ENCODE measurements around the gene MED12L.
"Not testable (repeated sequence)": the region's sequence is repeated elsewhere in the genome, so short reads cannot be mapped to it uniquely, and the experiment has no call there.

Gene MED12L

DNA sequence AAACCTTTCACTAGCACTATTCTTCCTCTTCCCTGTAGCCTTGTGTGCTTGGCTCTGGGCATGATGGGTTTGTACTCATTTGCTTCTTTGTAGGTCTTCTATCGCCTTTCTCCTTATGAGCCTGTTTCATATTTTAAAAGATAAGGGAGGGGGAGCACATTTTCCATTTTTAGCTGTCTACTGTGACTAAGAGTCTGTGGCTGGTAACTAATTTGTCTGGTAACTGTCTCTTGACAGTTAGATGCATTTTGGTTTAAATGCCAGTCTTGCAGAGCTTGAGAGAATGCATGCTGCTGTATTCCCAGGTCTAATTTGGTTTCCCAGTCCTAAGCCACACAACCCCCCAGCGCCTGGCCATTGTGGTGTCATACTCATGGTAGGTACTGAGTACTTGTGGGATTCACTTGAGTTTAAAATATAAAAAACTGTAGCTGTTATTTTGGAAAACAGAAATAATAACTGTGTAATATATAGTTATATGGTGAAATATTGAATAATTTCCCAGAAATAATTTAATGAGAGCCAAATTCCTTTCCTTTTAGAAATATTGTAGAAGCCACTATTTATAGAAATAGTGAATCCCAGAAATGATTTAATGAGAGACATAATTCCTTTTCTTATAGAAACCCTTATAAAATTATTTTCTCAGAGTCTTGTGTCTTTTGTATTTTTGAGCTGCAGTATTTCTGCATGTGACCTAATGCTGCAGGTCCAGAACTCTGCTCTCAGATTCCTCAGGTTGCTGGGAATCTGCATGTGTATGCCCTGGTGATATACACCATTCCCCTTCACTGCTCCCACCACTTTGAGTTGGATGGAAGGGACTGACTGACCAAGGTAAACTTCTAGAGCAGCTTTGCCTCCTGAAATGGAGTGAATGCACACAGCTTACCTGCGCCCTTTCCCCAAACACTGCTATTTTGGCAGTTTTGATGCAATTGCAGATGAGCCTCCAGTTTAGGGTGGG lies 131.5 kb downstream of the MED12L start:
- DNase-seq: peak; percentile 78

DNA sequence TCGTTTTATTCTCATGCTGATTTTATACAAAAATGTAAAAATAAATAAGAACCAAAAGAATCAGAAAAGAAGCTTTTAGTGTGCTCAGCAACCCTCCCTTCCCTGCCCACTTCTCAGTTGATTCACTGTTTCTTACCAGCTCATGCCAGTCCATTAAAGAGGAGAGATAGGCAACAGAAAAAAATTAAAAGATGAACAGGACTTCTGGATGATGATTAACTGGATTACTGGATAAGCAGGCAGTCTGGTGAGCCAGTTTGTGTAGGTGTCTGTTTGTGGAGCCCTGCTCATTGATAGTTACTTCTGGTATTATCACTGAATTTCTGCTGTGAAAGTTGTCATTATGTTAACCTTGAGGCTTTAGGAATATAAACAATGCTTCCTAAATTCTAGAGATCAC lies 132.7 kb downstream of the MED12L start:
- no peak for DNase-seq

DNA sequence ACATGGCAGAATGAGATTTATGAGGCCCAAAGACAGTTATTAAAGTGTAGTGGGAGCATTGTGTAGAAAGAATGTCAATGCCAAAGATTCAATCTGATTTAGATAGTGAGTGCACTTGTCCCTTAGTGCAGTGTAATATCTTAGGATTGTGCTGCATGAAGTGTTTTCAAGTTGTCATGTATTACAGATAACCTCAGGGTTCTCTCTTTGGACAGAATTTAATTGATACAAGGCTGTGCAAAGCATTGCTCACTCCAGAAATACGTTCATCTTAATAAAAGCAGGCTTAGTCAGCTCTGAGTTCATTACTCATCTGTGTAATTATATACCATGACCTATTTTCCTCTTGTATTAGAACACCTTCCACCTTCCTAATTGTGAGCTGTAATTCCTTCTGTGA lies 133.6 kb downstream of the MED12L start:
- no peak for DNase-seq

DNA sequence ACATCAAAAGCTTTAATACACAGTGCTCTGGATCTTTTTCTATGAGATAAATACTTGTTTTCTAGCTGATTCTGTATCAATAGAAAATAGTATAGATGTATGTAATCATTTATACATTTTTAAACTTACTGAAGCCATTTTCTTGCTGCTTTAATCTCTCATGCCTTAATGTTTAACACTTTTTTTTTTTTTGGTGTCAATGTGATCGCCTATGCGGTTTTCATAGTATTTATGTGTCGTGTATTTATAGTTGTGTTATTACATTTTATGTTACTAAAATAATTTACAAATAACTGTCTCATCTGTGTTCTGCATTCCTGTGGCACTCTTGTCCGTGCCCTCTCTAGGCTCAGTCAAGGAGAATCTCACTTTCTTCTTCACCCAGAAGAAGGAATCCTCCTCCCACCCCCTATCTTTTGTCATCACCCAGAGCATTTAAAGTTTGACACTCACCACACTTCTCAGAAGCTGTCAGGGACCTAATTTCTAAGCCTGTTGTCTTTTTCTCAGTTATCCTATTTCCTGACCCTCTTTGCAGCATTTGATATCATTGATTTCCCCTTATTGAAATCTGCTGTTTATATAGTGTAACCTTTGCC lies 138.9 kb downstream of the MED12L start:
- DNase-seq: no peak

DNA sequence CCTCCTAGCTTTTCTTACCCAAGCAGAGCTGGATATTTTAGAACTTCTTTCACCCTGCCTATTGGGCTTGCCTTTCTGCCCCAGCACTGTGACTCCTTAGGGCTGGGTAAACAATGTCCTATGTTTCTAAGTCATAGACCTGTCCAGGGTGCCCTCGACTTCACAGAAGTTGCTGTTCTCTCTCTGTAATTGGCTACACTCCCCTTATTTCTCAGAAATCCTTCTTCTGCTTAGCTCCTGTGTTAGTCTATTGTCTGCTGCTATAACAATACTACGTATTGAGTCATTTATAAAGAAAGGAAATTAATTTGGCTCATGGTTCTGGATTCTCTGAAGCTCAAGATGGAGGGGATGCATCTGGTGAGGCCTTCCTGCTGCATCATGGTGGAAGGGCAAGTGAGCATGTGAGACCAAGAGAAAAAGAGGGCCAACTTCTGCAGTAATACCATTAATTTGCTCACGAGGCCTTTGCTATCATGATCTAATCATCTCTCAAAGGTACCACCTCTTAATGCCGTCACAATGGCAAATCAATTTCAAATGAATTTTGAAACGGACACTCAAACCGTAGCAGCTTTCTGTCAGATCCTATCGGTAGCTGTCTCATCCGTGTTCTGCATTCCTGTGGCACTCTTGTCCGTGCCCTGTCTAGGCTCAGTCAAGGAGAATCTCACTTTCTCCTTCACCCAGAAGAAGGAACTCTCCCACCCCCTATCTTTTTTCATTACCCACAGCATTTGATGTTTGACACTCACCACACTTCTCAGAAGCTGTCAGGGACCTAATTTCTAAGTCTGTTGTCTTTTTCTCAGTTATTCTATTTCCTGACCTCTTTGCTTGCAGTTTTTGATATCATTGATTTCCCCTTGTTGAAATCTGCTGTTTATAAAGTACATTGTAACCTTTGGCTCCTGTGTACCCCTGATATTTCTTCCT lies 139.8 kb downstream of the MED12L start:
- no peak for DNase-seq

DNA sequence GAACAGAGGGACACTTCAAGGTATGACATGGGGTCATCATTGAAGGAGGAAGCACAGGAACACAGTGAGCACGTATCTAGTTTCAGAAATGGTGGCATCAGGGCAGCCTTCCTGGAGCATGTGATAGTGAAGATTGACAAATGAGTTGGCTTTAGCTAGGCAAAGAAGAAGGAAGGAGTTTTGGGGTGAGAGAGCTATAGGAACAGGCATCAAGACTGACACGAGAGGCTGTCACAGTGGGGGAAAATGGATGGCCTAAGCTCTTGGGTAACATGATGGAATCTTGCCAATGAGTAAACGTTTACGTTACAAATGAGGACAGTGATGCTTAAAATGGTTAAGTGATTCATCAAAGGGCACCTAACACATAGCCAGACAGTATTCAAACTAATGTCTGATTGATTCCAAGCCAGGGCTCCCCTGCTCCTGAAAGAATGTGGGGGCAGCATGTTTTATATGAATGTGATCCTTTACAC lies 140.7 kb downstream of the MED12L start:
- no peak for DNase-seq

DNA sequence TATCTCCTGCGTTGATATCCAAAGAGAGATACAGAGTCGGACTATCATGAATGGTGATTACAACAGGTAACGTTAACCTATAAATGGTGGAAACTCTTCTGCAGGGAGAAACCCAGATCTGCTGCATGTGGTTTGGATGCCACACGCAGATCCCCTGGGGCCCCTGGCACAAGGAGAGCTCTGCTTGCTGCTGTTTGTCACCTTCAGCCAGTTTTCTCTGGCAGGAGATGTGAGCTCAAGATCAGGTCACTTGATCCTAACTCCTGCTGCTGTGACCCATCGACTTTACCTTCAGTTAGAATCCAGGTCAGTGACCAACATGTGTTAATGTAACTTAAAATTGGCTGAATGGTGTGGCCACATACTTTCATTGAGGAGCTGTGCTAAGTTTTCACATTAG lies 141.4 kb downstream of the MED12L start:
- DNase-seq: no peak

DNA sequence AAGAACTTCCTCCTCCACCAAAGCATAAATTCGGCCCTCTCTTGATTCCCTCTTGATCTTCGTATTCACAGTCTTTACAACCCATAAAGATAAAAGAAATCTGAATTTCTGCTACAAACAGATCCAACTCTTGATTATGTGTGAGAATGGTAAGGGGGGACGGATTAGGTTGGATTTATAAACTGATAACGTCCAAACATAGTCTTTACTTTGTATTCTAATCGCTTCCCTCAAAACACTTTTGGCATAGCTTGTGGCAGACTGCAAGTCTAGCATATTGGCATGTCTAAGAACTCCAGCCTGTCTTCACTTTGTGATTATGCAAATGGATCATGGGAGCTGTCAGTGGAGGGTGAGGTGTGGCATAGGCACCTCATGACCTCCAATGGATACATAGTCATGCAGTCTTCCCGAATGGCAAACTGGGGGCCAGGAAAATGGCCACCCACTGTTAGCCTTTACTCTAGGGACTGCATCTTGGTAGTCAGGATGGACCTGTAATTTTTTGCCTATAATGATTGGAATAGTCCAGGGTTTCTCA lies 141.9 kb downstream of the MED12L start:
- no peak for DNase-seq

DNA sequence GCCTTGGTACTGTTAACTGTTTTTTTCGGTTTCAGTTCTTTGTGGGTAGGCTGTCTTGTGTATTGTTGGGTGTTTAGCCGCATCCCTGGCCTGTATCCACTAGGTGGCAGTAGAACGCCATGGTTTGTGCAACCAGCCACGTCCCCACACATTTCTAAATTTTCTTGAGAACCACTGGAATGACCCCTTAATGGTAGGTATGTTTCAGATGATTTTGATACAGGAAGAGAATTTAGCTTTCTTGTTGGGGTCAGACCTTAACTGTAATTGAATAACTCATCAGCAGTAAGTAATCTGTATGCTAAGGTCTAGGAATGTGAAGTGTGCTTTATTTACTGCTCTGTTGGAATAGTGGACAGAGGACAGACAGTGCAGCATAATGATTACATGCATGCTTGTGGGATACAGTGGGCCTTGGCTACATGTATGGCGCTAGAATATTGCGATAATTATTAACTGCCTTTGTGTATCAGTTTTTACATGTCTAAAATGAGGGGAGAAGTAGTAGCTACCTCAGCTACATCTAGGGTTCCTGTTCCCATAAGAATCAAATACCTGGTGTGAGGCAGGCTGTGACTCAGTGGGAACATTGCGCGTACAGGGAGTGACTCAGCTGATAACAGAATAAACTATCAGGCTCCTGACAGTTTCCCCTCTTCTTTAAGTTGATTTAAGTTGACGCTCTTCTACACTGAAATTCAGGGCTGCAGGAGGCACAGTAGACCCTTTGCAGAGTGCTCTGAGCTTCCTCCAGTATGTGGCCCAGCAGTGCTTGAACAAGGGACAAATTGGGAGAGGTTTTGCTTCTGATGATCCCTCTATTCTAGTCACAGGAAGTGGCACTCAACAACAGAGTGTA lies 142.6 kb downstream of the MED12L start:
- peak; percentile 82 for DNase-seq

DNA sequence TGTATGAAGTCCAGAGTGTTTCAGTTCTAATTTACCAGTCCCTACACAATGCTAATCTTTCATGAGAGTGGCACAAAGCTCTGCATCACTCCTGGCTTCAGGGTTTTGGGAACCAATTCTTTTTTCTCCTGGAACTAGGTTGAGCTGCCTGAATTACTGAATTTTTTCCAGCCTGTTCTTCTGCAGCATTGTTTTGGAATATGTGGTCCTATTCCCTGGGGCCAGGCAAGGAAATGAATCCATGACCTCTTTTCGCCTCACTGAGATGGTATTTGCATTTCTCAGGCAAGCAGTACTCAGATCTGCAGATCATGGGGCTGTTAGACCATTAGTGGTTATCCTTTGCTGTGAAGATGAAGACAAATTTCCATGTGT lies 143.2 kb downstream of the MED12L start:
- DNase-seq: no peak

DNA sequence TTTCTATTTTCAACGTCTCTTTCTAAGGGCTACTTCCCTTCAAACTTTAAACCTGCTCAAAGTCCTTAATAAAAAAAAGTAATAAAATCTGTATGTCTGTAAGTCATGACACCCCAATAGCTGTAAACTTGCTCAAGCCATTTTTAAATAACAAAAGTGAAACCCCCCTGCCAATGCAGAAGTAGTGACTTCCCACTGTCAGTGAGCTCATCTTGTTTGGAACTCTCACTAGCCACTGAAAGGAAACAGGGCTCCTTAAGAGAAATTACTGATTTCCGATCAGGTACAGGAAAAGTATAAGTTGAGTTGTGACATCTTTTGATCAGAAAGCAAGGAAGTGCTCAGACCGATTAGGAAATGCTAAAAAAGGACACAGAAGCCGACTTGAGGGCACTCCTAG lies 145.2 kb downstream of the MED12L start:
- no peak for DNase-seq

DNA sequence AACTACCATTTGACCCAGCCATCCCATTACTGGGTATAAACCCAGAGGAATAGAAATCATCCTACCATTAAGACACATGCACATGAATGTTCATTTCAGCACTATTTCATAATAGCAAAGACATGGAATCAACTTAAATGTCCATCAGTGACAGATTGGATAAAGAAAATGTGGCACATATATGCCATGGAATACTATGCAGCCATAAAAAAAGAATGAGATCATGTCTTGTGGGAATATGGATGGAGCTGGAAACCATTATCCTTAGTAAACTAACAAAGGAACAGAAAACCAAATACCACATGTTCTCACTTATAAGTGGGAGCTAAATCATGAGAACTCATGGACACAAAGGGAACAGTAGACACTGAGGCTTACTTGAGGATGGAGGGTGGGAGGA lies 146.9 kb downstream of the MED12L start:
- not testable (repeated sequence) for DNase-seq

DNA sequence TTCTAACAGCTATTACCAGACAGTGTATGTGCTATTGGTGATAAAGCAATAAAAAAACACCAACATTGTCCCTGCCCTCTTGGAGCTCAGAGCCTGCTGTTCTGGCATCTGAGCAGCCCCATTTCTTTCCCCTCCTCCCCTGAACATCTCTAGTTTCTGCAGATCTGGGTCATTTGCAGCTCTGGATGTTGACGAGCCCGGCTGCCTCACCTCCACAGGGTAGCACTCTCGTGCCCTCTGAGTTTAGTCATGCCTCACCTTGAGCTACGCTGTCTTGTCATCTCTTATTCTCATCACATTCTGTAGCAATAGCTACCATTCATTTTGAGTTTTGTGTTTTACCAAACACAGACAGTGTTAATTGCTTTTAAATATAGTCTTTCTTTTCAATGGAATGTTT lies 147.5 kb downstream of the MED12L start:
- DNase-seq: no peak

DNA sequence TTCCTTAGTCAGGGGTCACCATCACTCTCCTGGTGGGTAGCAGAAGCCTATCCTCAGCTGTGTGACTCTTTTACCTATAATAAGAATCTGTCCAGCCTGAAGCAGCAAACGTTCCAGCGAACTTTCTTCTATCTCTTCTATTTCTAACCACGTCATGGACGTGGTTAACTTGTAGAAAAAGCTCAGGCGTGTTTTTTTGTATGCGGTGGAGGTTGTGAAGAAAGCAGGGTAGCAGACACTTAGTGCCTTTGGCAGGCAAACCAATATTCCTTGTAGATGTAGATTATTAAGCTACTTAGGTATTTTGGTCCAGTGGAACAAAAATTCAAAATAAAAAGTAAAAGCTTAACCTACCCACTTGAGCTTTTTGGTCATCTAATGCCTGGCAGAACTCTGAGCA lies 149.4 kb downstream of the MED12L start:
- no peak for DNase-seq

DNA sequence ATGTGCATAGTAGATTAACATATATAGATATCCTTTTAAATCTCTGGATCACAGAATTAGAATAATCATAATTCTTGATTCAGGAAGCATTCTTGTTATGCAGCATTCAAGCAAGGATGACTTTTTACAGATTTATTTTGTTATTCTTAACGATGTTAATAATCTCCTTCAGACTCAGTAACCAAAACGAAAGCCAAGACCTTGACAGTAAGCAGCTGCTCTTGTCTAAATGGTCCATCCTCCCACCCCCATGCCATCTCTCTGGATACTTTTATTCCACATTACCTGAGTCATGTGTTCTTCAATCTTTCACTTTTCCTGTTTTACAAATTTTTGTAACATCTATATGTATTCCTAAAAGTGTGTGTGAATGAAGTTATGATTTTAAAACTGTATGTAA lies 150.9 kb downstream of the MED12L start:
- DNase-seq: no peak

DNA sequence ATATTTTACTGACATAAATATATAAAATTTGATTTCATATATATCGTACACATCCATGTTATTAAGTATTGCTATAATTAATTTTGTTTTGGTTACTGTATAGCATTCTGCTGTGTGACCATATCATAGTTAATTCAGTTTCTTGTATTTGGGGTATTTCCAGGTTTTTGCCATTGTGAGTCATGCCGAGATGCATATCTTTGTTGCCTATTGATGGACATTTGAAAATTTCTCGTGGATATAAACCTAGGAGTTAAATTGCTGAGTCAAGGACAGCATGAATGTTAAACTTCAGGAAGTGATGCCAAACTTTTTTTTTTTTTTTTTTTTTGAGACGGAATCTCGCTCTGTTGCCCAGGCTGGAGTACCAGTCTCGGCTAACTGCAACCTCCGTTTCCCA lies 151.3 kb downstream of the MED12L start:
- DNase-seq: no peak

DNA sequence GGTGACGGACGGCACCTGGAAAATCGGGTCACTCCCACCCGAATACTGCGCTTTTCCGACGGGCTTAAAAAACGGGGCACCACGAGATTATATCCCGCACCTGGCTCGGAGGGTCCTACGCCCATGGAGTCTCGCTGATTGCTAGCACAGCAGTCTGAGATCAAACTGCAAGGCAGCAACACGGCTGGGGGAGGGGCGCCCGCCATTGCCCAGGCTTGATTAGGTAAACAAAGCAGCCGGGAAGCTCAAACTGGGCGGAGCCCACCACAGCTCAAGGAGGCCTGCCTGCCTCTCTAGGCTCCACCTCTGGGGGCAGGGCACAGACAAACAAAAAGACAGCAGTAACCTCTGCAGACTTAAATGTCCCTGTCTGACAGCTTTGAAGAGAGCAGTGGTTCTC lies 156.5 kb downstream of the MED12L start:
- DNase-seq: not testable (repeated sequence)

DNA sequence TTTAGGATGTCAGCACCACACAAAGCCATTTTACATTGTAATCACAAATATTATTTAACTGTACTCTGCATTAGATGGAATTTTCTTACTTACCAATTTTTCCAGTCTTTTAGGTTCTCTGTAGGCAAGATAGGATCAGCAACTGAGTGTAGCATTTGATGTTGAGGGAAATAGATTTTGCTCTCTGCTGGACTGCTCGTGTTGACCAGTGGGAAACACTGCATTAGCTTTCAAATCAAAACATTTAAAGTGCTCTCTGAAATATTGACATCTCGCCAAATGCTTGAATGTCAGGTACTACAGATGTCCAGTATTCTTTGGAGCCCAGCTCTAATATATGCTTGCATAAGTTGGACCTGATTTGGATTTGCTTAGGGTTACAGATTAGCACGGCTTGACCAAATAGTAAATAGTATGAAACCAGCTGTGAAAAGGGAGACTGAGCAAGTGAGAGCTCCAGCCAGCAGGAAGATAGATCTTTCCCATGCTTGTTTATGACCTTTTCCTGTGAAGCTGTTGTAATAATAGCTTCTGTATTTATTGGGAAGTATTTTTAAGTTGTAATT lies 163.4 kb downstream of the MED12L start:
- no peak for DNase-seq

DNA sequence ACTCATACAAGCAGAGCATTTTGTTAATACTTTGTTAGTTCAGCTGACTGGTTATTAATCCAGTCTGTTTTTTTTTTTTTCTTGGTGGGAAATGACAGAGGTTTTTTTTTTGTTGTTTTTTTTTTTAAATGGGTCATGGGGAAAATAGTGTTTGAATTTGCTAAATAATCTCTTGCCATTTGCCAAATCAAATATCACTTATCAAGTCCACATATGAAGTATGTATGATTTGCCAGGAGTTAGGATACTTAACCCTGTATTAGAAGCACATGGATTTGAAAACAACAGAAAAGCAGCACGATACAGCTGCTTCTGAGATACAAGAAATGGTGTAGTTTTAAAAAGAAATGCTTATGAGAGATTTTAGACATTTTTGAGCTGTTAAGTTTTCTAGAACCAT lies 171.3 kb downstream of the MED12L start:
- DNase-seq: no peak

DNA sequence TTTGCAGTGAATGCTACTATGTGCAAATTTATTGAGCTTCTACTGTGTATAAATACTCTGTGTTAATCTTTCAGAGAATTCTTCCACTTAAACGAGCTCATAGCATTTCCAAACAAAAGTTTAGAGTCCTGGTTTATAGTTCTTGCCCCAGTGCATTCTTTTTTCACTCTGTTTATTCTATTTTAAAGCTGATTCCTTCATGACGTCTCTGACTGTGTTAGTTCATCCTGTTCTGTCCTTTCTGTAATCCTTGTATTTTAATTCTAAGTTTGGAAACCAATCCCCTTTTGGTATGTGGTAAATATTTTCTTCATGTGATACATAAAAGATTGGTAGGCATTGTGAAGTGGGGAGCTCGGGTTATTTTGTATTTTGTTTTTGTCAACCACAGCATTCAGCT lies 174.2 kb downstream of the MED12L start:
- no peak for DNase-seq

DNA sequence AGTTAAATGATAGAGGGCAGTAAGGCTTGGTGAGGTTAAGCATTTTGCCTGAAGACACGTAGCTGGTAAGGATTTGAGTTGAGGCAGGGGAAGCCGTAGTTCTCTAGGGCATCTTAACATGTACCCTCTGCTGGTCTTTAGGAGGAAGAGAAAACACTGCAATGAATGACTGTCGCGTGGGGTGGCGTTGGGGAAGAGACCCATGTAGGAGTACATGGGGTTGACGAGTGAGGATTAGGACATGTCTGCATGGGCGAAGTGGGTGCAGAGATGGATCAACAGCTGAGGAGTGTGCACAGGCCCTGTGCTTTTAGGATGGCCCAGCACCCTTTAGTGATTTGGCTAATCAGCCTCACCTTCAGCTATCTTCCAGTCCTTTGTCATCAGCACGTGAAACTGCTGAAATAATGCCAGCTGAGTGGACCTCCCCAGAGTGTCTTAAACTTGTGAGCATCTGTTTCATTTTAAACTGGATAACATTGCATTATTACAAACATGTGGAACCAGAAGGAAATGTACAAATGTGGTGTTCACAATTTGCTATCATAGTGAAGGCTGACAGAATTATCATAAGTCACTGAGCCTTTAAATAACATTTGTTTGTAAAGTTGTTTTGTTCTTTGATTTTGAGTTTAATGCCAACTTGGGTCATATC lies 177.5 kb downstream of the MED12L start:
- no peak for DNase-seq

All from islet precursor cell (in vitro differentiated cells).